GM19328 (cell line): ENCODE measurements around the gene NINJ1.
"Not testable (repeated sequence)": the region's sequence is repeated elsewhere in the genome, so short reads cannot be mapped to it uniquely, and the experiment has no call there.

Source experiments
- ATAC-seq: cut with Tn5 transposase; IDR thresholded peaks from one replicate; pipeline ENCODE4 v1.9.1; 2021; ENCODE audit warnings: mild to moderate bottlenecking, moderate library complexity; ENCODE audit not compliant: unreplicated experiment

NINJ1 gene

DNA sequence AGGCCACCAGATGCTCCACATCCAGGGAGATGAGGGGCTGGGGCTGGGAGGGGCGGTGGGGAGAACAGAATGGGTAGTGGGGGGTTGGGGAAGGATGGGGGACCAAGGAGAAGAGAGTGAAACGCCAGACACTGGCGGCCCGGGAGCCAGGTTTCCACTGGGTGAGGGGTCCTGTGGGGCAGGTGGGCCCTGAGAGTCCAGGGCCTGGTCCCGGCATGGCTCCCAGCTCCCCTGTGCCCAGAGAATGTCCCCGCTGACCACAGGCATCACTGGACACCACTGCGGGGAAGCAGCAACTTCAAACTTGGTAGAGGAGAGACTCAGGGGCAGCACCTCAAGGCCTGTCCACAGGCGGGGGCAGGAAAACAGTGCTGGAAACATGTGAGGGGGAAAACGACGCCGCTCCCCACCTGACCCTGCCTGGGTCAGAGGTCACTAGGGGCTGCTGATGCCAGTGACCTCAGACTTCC, 13.2 kb downstream of the NINJ1 start:
- no peak for ATAC-seq

- ATAC-seq = peak; percentile 83
Measured at GRCh38 chr9:93119953-93120845, 13.9 kb downstream of the NINJ1 start.

- ATAC-seq = no peak
Measured at GRCh38 chr9:93119703-93119952, 14.4 kb downstream of the NINJ1 start.

DNA sequence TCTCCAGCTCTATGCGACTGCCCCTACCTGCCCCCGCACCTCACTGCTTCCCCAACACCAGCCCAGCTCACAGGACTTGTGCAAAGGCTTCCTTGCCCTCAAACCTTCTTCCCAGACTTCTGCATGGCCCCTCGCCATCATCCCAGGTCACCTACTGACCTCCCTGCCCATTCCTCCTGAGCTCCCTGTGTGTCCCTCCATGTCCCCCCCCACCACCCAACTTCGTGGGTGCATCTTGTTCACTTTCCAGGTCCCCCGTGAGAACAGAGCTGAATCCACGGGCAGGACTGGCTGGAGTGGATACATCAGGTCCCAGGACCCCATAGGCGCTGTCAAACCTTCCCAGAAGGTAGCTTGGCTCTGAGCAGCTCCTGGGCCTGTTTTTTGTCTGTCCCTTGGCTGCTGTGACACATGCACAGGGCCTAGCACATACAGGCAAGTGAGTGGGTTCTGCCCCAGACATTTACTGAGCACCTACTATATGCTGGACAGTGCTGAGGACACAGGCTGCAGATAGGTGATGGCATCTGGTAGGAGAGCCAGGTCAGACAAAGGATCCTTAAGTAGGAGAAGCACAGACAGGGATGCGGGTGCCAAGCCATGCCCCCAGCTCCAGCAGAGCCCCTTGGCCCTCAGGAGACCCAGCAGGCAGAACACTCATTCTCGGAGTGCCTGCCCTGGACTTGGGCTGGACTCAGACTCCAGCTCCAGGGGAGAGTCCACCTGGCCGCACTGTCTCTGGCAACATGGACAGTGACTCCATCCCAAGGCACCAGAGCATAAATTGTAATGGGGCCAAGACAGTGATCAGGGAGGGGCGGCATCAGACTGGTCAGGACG, 15.0 kb downstream of the NINJ1 start:
- ATAC-seq = no peak

- ATAC-seq = no peak
Measured at GRCh38 chr9:93117924-93118862, 15.9 kb downstream of the NINJ1 start.

- not testable (repeated sequence) for ATAC-seq
Measured at GRCh38 chr9:93117521-93117920, 16.5 kb downstream of the NINJ1 start.

DNA sequence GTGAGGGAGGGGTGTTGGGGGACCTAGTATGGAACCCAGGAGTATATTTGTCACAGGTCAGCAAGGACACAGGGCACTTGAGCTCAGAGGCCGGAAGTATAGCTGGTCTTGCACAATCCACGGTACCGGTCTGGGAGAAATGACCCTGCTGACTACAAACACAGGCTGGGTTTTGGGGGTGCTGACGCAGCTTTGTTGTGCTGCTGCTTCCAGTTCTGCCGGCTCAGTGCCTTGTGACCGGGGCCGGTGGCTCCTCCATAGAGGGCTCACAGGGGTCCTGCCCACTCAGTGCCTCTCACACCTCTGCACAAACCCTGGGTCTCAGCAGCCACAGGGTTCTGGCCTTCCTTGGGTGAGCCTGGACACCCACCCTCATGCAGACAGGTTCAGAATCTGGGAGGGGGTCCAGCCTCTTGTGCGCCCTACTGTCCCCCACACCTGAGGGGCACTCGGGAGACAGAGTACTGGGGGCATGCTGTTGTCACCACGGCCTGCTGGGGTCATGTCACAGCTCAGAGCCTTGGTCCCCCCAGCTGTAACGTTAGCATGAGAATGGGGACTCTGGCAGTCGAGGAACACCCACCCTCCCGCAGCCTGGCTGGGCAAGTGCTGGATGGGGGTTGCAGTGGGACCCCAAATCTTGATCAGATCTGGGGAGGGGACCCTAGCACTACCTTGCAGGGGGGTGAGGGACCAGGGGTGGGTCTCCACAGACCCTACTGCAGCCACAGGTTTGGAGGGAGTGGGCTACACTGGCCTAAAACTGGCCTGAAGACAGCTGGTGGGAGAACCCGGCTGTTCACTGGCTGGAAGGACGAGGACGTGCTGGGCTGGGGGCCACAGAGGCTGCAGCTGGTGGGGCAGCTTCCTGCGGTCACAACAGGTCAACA, 17.7 kb downstream of the NINJ1 start:
- no peak for ATAC-seq

- ATAC-seq = no peak
Measured at GRCh38 chr9:93115486-93116071, 18.5 kb downstream of the NINJ1 start.

- ATAC-seq = no peak
Measured at GRCh38 chr9:93114984-93115335, 19.1 kb downstream of the NINJ1 start.

DNA sequence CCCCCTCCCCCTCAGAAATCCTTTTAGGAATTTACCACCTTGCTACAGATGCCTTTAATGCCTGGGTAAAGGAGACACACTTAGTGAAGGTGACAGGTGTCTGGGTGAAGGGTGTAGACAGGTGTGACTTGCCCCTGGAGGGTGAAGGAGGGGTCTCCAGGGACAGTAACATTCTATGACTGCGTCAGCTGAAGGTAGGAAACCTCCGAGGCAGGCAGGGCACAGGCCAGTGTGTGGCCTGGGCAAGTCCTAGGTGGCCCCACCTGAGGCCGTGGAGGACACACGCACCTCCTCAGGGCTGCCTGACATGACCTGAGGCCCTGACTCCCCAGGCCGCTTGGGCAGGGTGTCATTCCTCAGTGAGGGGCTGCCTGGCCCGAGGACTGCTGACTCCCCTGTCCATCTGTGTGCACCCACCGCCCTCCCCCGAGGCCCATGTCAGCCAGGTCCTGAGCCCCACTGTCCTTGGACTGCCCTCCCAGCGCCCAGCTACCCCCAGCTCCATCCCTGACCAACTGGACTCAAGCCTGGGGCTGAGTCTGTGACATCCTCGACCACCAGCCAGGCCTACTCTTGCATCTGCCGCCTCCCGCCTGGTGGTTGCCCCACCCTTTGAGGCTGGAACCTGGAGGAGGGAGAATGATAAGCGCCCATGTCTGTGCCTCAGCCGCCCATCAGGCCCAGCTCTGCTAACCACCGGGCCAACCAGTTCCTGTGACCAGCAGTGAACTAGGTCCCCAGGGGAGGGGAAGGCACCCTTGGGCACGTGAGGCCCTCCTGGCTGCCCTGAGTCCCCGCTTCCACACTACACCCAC, 19.7 kb downstream of the NINJ1 start:
- ATAC-seq = no peak

- ATAC-seq = no peak
Measured at GRCh38 chr9:93112864-93113389, 21.1 kb downstream of the NINJ1 start.

DNA sequence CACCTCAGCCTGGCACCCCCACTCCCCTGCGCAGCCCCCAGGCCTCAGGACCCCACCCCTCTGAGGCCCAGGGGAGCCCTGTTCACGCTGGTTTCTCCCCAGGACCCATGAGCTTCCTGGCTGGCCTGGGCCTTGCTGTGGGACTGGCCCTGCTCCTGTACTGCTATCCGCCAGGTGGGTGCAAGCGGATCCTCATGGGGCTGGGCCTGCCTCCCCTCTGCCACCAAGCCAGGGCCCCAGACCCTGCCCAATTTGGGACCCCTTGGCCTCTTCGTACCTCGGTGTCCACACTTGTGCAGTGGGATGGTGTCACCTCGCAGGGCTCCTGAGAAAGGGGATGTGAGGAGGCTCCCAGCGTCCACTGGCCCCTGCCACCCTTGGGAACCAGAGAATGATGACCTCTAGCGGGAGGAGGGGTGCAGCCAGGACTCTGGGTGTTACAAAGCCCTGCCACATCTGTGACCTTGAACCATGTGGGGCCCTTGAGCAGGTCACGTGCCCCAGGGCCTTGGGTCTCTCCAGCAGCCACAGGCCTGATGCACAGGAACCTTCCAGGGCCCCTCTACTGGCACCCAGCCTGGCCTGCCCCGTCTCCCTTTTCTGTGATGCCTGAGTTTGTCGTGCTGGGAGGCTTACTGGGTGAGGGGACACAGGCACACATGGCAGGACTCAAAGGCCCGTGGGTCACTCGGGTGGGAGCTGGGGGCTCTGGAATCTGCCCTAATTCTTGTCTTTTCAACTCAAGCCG, 21.8 kb downstream of the NINJ1 start:
- ATAC-seq = no peak

GRCh38 chr9:93111371-93112115, 22.5 kb downstream of the NINJ1 start:
- ATAC-seq = no peak

DNA sequence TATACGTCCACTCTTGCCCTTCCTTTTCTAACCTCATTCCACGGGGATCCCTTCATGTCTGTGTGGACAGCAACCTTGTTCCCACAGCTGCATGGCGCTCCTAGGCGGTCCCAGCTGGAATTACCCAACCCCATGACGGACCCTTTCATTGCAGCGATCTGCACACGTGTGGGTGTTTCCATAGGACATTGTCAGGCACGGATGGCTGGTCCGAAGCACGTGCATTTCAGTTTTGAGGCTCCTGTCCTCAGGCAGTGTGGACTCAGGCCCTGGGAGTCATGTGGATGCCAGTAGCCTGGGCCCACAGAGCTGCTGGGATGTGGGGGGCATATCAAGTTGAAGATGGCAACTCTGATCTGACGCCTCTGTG, 23.1 kb downstream of the NINJ1 start:
- no peak for ATAC-seq

- ATAC-seq = no peak
Measured at GRCh38 chr9:93110311-93110855, 23.7 kb downstream of the NINJ1 start.

- ATAC-seq = no peak
Measured at GRCh38 chr9:93108291-93109041, 25.6 kb downstream of the NINJ1 start.
